ENCODE results near the gene GAL. TPM values are rescaled to one million over a fixed set of nuclear protein-coding genes. Genes with fewer than 3 reads are reported as not detected.

The GAL gene
- total RNA-seq, 1 experiment from 2014 or later = 65.2 TPM

DNA sequence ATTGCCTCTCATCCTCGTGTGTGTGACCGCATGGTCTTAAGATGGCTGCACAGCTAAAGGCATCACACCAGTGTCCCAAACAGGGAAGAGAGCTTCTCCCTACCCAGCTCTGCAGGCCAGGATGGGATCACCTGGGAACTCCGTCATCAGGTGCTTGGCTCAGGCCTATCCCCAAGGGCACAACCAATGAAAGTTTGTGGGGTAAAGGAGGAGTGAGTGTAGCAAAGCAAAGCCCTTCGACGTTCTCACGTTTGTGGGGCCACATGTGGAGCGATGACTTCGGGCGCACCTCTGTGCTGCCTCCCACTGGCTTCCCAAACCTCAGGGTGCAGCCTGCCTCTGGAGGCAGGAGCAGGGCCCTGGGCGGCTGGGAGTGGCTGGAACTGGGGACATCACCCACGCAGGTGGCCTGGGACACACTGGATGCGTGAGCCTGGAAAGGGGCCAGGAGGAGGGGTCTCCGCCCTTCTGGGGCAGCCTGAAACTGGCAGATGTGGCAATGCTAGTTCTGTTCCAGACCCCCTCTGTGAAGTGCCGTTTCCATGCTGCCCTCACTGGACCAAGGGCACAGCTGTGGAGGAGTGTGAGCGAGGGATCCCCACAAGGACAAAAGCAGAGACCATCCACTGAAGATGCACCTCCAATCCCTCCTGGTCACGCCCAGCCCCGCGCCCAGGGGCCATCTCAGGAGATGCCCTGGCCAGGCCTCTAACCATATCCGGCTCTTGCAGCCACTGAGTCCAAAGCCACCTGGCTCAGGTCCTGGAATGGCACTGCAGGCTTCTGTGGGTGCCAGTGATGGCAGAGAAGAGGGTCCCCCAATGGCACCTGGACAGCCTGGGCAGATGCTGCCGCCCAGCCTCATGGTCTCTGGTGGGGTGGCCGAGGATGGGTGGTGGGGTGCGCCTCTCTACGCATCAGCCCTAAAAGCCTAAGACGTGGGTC is 30.6 kb upstream of the GAL start:
- H3K27ac Mint-ChIP-seq = no peak overlapping the region
- peaks cover 0 to 6% (median 0%) of the 10 kb centered on the region in 3 experiments; a peak in 1 of 7 replicates for H3K36me3 Mint-ChIP-seq (ENCODE audit: insufficient read depth in 1 of 3, low read depth in 3 of 3)
- Histone ChIP-seq H3K14ac (ENCODE audit: insufficient read depth, low read length) (no peak overlapping the region), H3K4ac (ENCODE audit: low read depth, low read length) (no peak overlapping the region), H3K9ac (ENCODE audit: extremely low read depth, insufficient read length, low read length) (no peak overlapping the region), H4K91ac (ENCODE audit: insufficient read length, low read depth, low read length) (no peak overlapping the region), H2BK20ac (ENCODE audit: low read depth, low read length, poor library complexity, severe bottlenecking) (no peak overlapping the region), H3K9me3 (ENCODE audit: control insufficient read depth, low read depth, low read length) (no peaks in the 10 kb centered on the region), H4K20me1 (ENCODE audit: control insufficient read depth, insufficient read depth, insufficient read length) (no peaks in the 10 kb centered on the region), H2BK5ac (ENCODE audit: insufficient read length, low read length) (no peak overlapping the region), H3K27me3 (ENCODE audit: insufficient read depth, low read length) (no peaks in the 10 kb centered on the region), H3K79me2 (ENCODE audit: insufficient read depth, low read length) (no peaks in the 10 kb centered on the region), H3K56ac (ENCODE audit: insufficient read length, low read depth, low read length) (no peak overlapping the region), H3K4me2 (ENCODE audit: insufficient read depth, insufficient read length, low read length) (no peak overlapping the region), H3K18ac (ENCODE audit: insufficient read length, low read depth, low read length) (no peak overlapping the region), H3T11ph (ENCODE audit: low read length) (no peak overlapping the region), H3K4me1 (ENCODE audit: insufficient read depth, low read length) (no peaks in the 10 kb centered on the region), H3K23me2 (ENCODE audit: insufficient read length, low read depth, low read length, poor library complexity, severe bottlenecking) (no peaks in the 10 kb centered on the region), H4K5ac (ENCODE audit: insufficient read length, low read depth, low read length) (no peak overlapping the region), H2BK120ac (ENCODE audit: low read depth, low read length, poor library complexity, severe bottlenecking) (no peak overlapping the region), H3K27ac (ENCODE audit: insufficient read length, low read depth, low read length) (no peak overlapping the region), H2AFZ (ENCODE audit: low read length) (no peak overlapping the region), H2BK12ac (ENCODE audit: insufficient read length, low read depth, low read length) (no peak overlapping the region), H3K23ac (ENCODE audit: insufficient read length, low read depth, low read length) (no peak overlapping the region), H3K79me1 (ENCODE audit: insufficient read depth, low read depth, low read length, poor library complexity, severe bottlenecking) (no peaks in the 10 kb centered on the region), H4K8ac (replicated peaks; ENCODE audit: insufficient read length, low read depth, low read length) (no peak overlapping the region), H2BK15ac (ENCODE audit: low read depth, low read length) (no peak overlapping the region), H2AK5ac (ENCODE audit: insufficient read length, low read length) (no peak overlapping the region)
- WGBS (ENCODE audit: extremely low coverage, insufficient read length, low lambda C conversion rate) = no CpG with 5 or more reads among the region's 24 CpGs
- DNase-seq = no peak
- TF ChIP-seq, protein P1, sequence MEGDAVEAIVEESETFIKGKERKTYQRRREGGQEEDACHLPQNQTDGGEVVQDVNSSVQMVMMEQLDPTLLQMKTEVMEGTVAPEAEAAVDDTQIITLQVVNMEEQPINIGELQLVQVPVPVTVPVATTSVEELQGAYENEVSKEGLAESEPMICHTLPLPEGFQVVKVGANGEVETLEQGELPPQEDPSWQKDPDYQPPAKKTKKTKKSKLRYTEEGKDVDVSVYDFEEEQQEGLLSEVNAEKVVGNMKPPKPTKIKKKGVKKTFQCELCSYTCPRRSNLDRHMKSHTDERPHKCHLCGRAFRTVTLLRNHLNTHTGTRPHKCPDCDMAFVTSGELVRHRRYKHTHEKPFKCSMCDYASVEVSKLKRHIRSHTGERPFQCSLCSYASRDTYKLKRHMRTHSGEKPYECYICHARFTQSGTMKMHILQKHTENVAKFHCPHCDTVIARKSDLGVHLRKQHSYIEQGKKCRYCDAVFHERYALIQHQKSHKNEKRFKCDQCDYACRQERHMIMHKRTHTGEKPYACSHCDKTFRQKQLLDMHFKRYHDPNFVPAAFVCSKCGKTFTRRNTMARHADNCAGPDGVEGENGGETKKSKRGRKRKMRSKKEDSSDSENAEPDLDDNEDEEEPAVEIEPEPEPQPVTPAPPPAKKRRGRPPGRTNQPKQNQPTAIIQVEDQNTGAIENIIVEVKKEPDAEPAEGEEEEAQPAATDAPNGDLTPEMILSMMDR (conservative IDR thresholded peaks at IDR 0.05) = no peak
- H3K27me3 Mint-ChIP-seq (ENCODE audit: low read depth) = no peaks in the 10 kb centered on the region; the same call in 1 of the 2 replicates
- no peak overlapping the region for H3K4me3 Mint-ChIP-seq
- H3K9me3 Mint-ChIP-seq = peaks cover 2 to 10% of the 10 kb centered on the region in 2 experiments
- H3K4me1 Mint-ChIP-seq = 0 out of 4 replicates have a peak, but pooled peaks cover 0 to 2% of the 10 kb centered on the region in 2 experiments
